Measurements from ENCODE around the gene HACD3. TPM values are rescaled to one million over a fixed set of nuclear protein-coding genes. Genes with fewer than 3 reads are reported as not detected.

Gene HACD3
- total and polyA plus RNA-seq, 9 of the 15 experiments (the other 6 are each of a cell fraction or from before 2014, with no cell fraction given) = 48.1 to 117 (median 72.8) TPM

- TF ChIP-seq ZNF609 (CRISPR knock-in tag; IDR thresholded peaks at IDR 0.05; ENCODE audit: borderline replicate concordance) (peak; percentile 85; the same call in 1 of the 2 replicates), NELFE (IDR thresholded peaks at IDR 0.05; ENCODE audit: insufficient read depth, insufficient read length) (no peak), RREB1 (CRISPR knock-in tag; IDR thresholded peaks at IDR 0.05) (no peak), ZKSCAN8 (CRISPR knock-in tag; IDR thresholded peaks at IDR 0.05) (no peak), CBFA2T3 (IDR thresholded peaks at IDR 0.05) (peak; percentile 45; the same call in 1 of the 2 replicates), PRDM10 (IDR thresholded peaks at IDR 0.05; ENCODE audit: partially characterized antibody) (no peak), RBM39 (optimal IDR thresholded peaks at IDR 0.05; ENCODE audit: low read depth, low read length) (peak; percentile 71), SAP30 (IDR thresholded peaks at IDR 0.05; ENCODE audit: borderline replicate concordance, insufficient read depth, low read depth, low read length, poor library complexity, severe bottlenecking) (peak; percentile 85), DIDO1 (tag; IDR thresholded peaks at IDR 0.05; ENCODE audit: low read depth) (peak; percentile 80), ZNF316 (IDR thresholded peaks at IDR 0.05) (0 out of 2 replicates have a peak, but pooled peaks have one; percentile 30)
Observed at GRCh38 chr15:65516997-65517865, 13.0 kb upstream of the HACD3 start, which contains the start of gene DPP8 (continued).

Measured in K562 (cell line).